Stimulated activated naive CD8-positive, alpha-beta T cell treated with anti-CD3 and anti-CD28 coated beads, Interleukin-15, Interleukin-2, amounts not matched to agents 100 ng/mL and 50 ng/mL, for 24 hours (primary cell): Measurements from ENCODE around the gene PRTG.
"Not testable (repeated sequence)": the region's sequence is repeated elsewhere in the genome, so short reads cannot be mapped to it uniquely, and the experiment has no call there.

ENCODE experiments used
- H3K27ac Mint-ChIP-seq: one replicate; pipeline ENCODE4 v1.8.0; 2021; ENCODE audit warnings: mild to moderate bottlenecking, mixed read lengths
- H3K27me3 Mint-ChIP-seq: one replicate; pipeline ENCODE4 v1.8.0; 2021; ENCODE audit warnings: mixed read lengths
- H3K36me3 Mint-ChIP-seq: one replicate; pipeline ENCODE4 v1.8.0; 2021; ENCODE audit warnings: low read depth, mixed read lengths
- H3K4me1 Mint-ChIP-seq: one replicate; pipeline ENCODE4 v1.8.0; 2021; ENCODE audit warnings: low read depth, mixed read lengths
- H3K4me3 Mint-ChIP-seq: one replicate; pipeline ENCODE4 v1.8.0; 2021; ENCODE audit warnings: mild to moderate bottlenecking, mixed read lengths
- H3K9me3 Mint-ChIP-seq: one replicate; pipeline ENCODE4 v1.8.0; 2021; ENCODE audit warnings: mixed read lengths

Gene PRTG

GRCh38 chr15:55742927-55743728 is at the start of gene PRTG:
PRTG (minus strand) TSS chr15:55743152; CDS start chr15:55742931, 221 bp downstream.
- no peaks in the 10 kb centered on the region for H3K9me3 Mint-ChIP-seq

GRCh38 chr15:55791551-55792400 is 48.8 kb upstream of the PRTG start:
- no peak overlapping the region for H3K4me3 Mint-ChIP-seq
- H3K36me3 Mint-ChIP-seq: no peaks in the 10 kb centered on the region
- H3K27ac Mint-ChIP-seq: no peak overlapping the region
- H3K9me3 Mint-ChIP-seq: peaks cover 6% of the 10 kb centered on the region
- H3K4me1 Mint-ChIP-seq: no peaks in the 10 kb centered on the region
- peaks cover 7% of the 10 kb centered on the region for H3K27me3 Mint-ChIP-seq

More at GRCh38 chr15:55742927-55743728, at the start of gene PRTG:
- Mint-ChIP-seq H3K27me3 (peaks cover 23% of the 10 kb centered on the region), H3K36me3 (no peaks in the 10 kb centered on the region), H3K27ac (no peak within 1 kb of the TSS), H3K4me3 (peak within 1 kb of the TSS; percentile 50), H3K4me1 (no peaks in the 10 kb centered on the region)

GRCh38 chr15:55789066-55789660 is 46.2 kb upstream of the PRTG start:
- no peak overlapping the region for H3K4me3 Mint-ChIP-seq
- H3K4me1 Mint-ChIP-seq: no peaks in the 10 kb centered on the region
- no peak overlapping the region for H3K27ac Mint-ChIP-seq
- no peaks in the 10 kb centered on the region for H3K36me3 Mint-ChIP-seq
- peaks cover 6% of the 10 kb centered on the region for H3K27me3 Mint-ChIP-seq
- peaks cover 6% of the 10 kb centered on the region for H3K9me3 Mint-ChIP-seq

GRCh38 chr15:55786341-55786740 is 43.4 kb upstream of the PRTG start:
- H3K4me3 Mint-ChIP-seq: no peak overlapping the region
- H3K9me3 Mint-ChIP-seq: no peaks in the 10 kb centered on the region
- H3K27ac Mint-ChIP-seq: no peak overlapping the region
- peaks cover 12% of the 10 kb centered on the region for H3K27me3 Mint-ChIP-seq
- H3K4me1 Mint-ChIP-seq: no peaks in the 10 kb centered on the region
- no peaks in the 10 kb centered on the region for H3K36me3 Mint-ChIP-seq

- not testable (repeated sequence) for H3K9me3 Mint-ChIP-seq, H3K27ac Mint-ChIP-seq, H3K36me3 Mint-ChIP-seq, H3K4me3 Mint-ChIP-seq, H3K4me1 Mint-ChIP-seq
- peaks cover 12% of the 10 kb centered on the region for H3K27me3 Mint-ChIP-seq
These were observed 42.6 kb upstream of the PRTG start for GRCh38 chr15:55785593-55785992.

GRCh38 chr15:55784286-55784685 is 41.3 kb upstream of the PRTG start:
- Mint-ChIP-seq H3K4me3 (no peak overlapping the region), H3K27me3 (peaks cover 12% of the 10 kb centered on the region), H3K9me3 (no peaks in the 10 kb centered on the region), H3K4me1 (no peaks in the 10 kb centered on the region), H3K27ac (no peak overlapping the region), H3K36me3 (no peaks in the 10 kb centered on the region)

- Mint-ChIP-seq H3K4me1 (no peaks in the 10 kb centered on the region), H3K36me3 (no peaks in the 10 kb centered on the region), H3K27me3 (peaks cover 12% of the 10 kb centered on the region), H3K9me3 (no peaks in the 10 kb centered on the region), H3K27ac (no peak overlapping the region), H3K4me3 (no peak overlapping the region)
These were observed 39.9 kb upstream of the PRTG start for GRCh38 chr15:55782901-55783300.

- Mint-ChIP-seq H3K36me3 (no peaks in the 10 kb centered on the region), H3K9me3 (no peaks in the 10 kb centered on the region), H3K27me3 (peaks cover 16% of the 10 kb centered on the region), H3K4me1 (no peaks in the 10 kb centered on the region), H3K27ac (no peak overlapping the region), H3K4me3 (no peak overlapping the region)
These were observed 37.3 kb upstream of the PRTG start for GRCh38 chr15:55780292-55780691.

- Mint-ChIP-seq H3K36me3 (no peaks in the 10 kb centered on the region), H3K4me1 (no peaks in the 10 kb centered on the region), H3K27ac (no peak overlapping the region), H3K27me3 (peaks cover 8% of the 10 kb centered on the region), H3K4me3 (no peak overlapping the region), H3K9me3 (no peaks in the 10 kb centered on the region)
These were observed 36.0 kb upstream of the PRTG start for GRCh38 chr15:55778932-55779331.

- H3K27me3 Mint-ChIP-seq: peaks cover 11% of the 10 kb centered on the region
- H3K4me1 Mint-ChIP-seq: no peaks in the 10 kb centered on the region
- H3K4me3 Mint-ChIP-seq: no peak overlapping the region
- no peak overlapping the region for H3K27ac Mint-ChIP-seq
- H3K36me3 Mint-ChIP-seq: no peaks in the 10 kb centered on the region
- H3K9me3 Mint-ChIP-seq: no peaks in the 10 kb centered on the region
These were observed 32.4 kb upstream of the PRTG start for GRCh38 chr15:55775316-55775715.

GRCh38 chr15:55774113-55774970 is 31.4 kb upstream of the PRTG start:
- H3K36me3 Mint-ChIP-seq: no peaks in the 10 kb centered on the region
- H3K9me3 Mint-ChIP-seq: no peaks in the 10 kb centered on the region
- no peaks in the 10 kb centered on the region for H3K4me1 Mint-ChIP-seq
- H3K27me3 Mint-ChIP-seq: peaks cover 12% of the 10 kb centered on the region
- H3K4me3 Mint-ChIP-seq: no peak overlapping the region
- no peak overlapping the region for H3K27ac Mint-ChIP-seq

GRCh38 chr15:55770806-55771205 is 27.9 kb upstream of the PRTG start:
- H3K9me3 Mint-ChIP-seq: no peaks in the 10 kb centered on the region
- H3K4me1 Mint-ChIP-seq: peaks cover 4% of the 10 kb centered on the region
- no peaks in the 10 kb centered on the region for H3K36me3 Mint-ChIP-seq
- H3K27ac Mint-ChIP-seq: no peak overlapping the region
- no peak overlapping the region for H3K4me3 Mint-ChIP-seq
- peaks cover 12% of the 10 kb centered on the region for H3K27me3 Mint-ChIP-seq

GRCh38 chr15:55770261-55770660 is 27.3 kb upstream of the PRTG start:
- H3K27ac Mint-ChIP-seq: no peak overlapping the region
- H3K4me3 Mint-ChIP-seq: no peak overlapping the region

GRCh38 chr15:55768670-55769185 is 25.8 kb upstream of the PRTG start:
- H3K27me3 Mint-ChIP-seq: peaks cover 9% of the 10 kb centered on the region
- no peak overlapping the region for H3K27ac Mint-ChIP-seq
- no peak overlapping the region for H3K4me3 Mint-ChIP-seq
- H3K9me3 Mint-ChIP-seq: no peaks in the 10 kb centered on the region
- H3K36me3 Mint-ChIP-seq: no peaks in the 10 kb centered on the region
- H3K4me1 Mint-ChIP-seq: peaks cover 4% of the 10 kb centered on the region

More at GRCh38 chr15:55770261-55770660, 27.3 kb upstream of the PRTG start:
- Mint-ChIP-seq H3K27me3 (peaks cover 9% of the 10 kb centered on the region), H3K36me3 (no peaks in the 10 kb centered on the region), H3K9me3 (no peaks in the 10 kb centered on the region), H3K4me1 (peaks cover 4% of the 10 kb centered on the region)
